Measurements from ENCODE around the gene TUBB. TPM values are rescaled to one million over a fixed set of nuclear protein-coding genes. Genes with fewer than 3 reads are reported as not detected.

TUBB gene
- total and polyA plus RNA-seq, 2 of the 4 experiments (the other 2 are of a cell fraction) = 1,401 to 2,004 TPM

GRCh38 chr6:30700340-30700739, 19.8 kb upstream of the TUBB start:
- in situ Hi-C loops (cut with MboI; ENCODE audit: low sequenced_read_pairs) (no loop called here), dilution Hi-C loops (cut with HindIII; ENCODE audit: low sequenced_read_pairs, unreplicated experiment) (no loop called here), intact Hi-C loops (cut with micrococcal nuclease) (no loop called here)
- Histone ChIP-seq H4K5ac (ENCODE audit: low read depth, low read length) (no peak overlapping the region), H3K9ac (ENCODE audit: low read depth, low read length) (no peak overlapping the region), H3K27ac (ENCODE audit: insufficient read depth, low read length) (no peak overlapping the region), H2AK9ac (replicated peaks; ENCODE audit: low read depth, low read length, poor library complexity) (no peak overlapping the region), H3K4me2 (ENCODE audit: low read depth, low read length) (no peak overlapping the region), H3K4me1 (ENCODE audit: control insufficient read depth, insufficient read depth, low read length) (no peaks in the 10 kb centered on the region), H3K14ac (replicated peaks; ENCODE audit: low read depth, low read length) (no peak overlapping the region), H2BK120ac (ENCODE audit: low read depth, low read length) (no peak overlapping the region), H3K36me3 (ENCODE audit: control insufficient read depth, insufficient read depth, low read length) (peaks cover 23% of the 10 kb centered on the region), H4K20me1 (ENCODE audit: insufficient read depth, low read length) (no peaks in the 10 kb centered on the region), H3K27me3 (ENCODE audit: control insufficient read depth, insufficient read depth, low read length) (no peaks in the 10 kb centered on the region), H3K4me3 (ENCODE audit: insufficient read depth, low read depth, low read length) (no peak overlapping the region), H3K4ac (ENCODE audit: low read depth, low read length) (no peak overlapping the region), H2AFZ (replicated peaks; ENCODE audit: low read length, poor library complexity) (no peak overlapping the region), H3K79me1 (ENCODE audit: low read depth in 1 of 2, low read length in 2 of 2) (no peaks in the 10 kb centered on the region), H2BK5ac (ENCODE audit: low read depth, low read length, poor library complexity, severe bottlenecking) (no peak overlapping the region), H4K8ac (ENCODE audit: low read depth in 2 of 2, low read length in 2 of 2) (no peak overlapping the region), H2BK15ac (ENCODE audit: low read depth, low read length) (no peak overlapping the region), H3K56ac (ENCODE audit: extremely low read depth, insufficient read depth, low read length) (no peak overlapping the region), H3K9me3 (ENCODE audit: control insufficient read depth, insufficient read depth, low read length) (no peaks in the 10 kb centered on the region), H2BK20ac (ENCODE audit: low read depth, low read length) (no peak overlapping the region), H3K18ac (ENCODE audit: low read depth, low read length) (no peak overlapping the region), H2AK5ac (ENCODE audit: low read depth, low read length) (no peak overlapping the region), H4K91ac (ENCODE audit: insufficient read depth, low read depth, low read length) (no peak overlapping the region), H3K9me1 (ENCODE audit: insufficient read depth, low read length) (peaks cover 2% of the 10 kb centered on the region; the same call in 1 of the 2 replicates), H3K23ac (ENCODE audit: low read depth, low read length) (no peak overlapping the region)
- no peak for ATAC-seq (ENCODE audit: low read depth)
- WGBS, 2 experiments (ENCODE audit: extremely low coverage in 2 of 2, insufficient read length in 1 of 2) = no CpG with 5 or more reads among the region's 4 CpGs
- BruUV-seq (replicated peaks) = no TSS peak
- CTCF ChIA-PET = no interaction called here
- no peak for DNase-seq
- POLR2A ChIA-PET (ENCODE audit: unreplicated experiment) = interaction anchor here (0.6 kb wide), 1 partner anchor 34 kb away, joined by 5 read pairs; no protein-coding TSS in a partner anchor
- TF ChIP-seq CTCF (conservative IDR thresholded peaks at IDR 0.05; ENCODE audit: low read depth, low read length) = no peak
- no peak for TF ChIP-seq CHD1 (IDR thresholded peaks at IDR 0.05; ENCODE audit: low read depth, low read length)
- TF ChIP-seq SMC3 (IDR thresholded peaks at IDR 0.05; ENCODE audit: low read depth, low read length) = no peak
- TF ChIP-seq NFE2L2 (IDR thresholded peaks at IDR 0.05; ENCODE audit: low read depth, low read length) = no peak
- no peak for TF ChIP-seq POLR2A (IDR thresholded peaks at IDR 0.05; ENCODE audit: low read depth, low read length)
- TF ChIP-seq RAD21 (IDR thresholded peaks at IDR 0.05; ENCODE audit: low read length) = no peak
- TF ChIP-seq USF2 (IDR thresholded peaks at IDR 0.05; ENCODE audit: low read depth, low read length) = no peak
- TF ChIP-seq ELK1 (IDR thresholded peaks at IDR 0.05; ENCODE audit: borderline replicate concordance, low read depth, low read length) = no peak
- TF ChIP-seq MAZ (IDR thresholded peaks at IDR 0.05; ENCODE audit: borderline replicate concordance, low read depth, low read length) = no peak
- TF ChIP-seq MXI1 (IDR thresholded peaks at IDR 0.05; ENCODE audit: borderline replicate concordance, low read depth, low read length) = no peak
- TF ChIP-seq RFX5 (IDR thresholded peaks at IDR 0.05; ENCODE audit: low read depth, low read length) = no peak
- TF ChIP-seq CEBPB (IDR thresholded peaks at IDR 0.05; ENCODE audit: low read depth, low read length) = no peak
- no peak for TF ChIP-seq FOS (IDR thresholded peaks at IDR 0.05; ENCODE audit: low read depth, low read length)
- no peak for TF ChIP-seq BHLHE40 (IDR thresholded peaks at IDR 0.05; ENCODE audit: low read depth, low read length)
- TF ChIP-seq RCOR1 (IDR thresholded peaks at IDR 0.05; ENCODE audit: insufficient replicate concordance, low read length) = no peak
- no peak for TF ChIP-seq MAFK (IDR thresholded peaks at IDR 0.05; ENCODE audit: low read depth, low read length)
